ENCODE results near the gene PABPN1L. TPM values are rescaled to one million over a fixed set of nuclear protein-coding genes. Genes with fewer than 3 reads are reported as not detected.
"Not testable (repeated sequence)": the region's sequence is repeated elsewhere in the genome, so short reads cannot be mapped to it uniquely, and the experiment has no call there.

PABPN1L gene
- total RNA-seq, 1 donor from 2014 or later, result 0.67 TPM

GRCh38 chr16:88828711-88829110 lies 37.7 kb downstream of the PABPN1L start:
- ATAC-seq (ENCODE audit: low read depth), result no peak
- ChIA-PET POLR2A (no interaction called here), CTCF (no interaction called here)
- intact Hi-C loops (cut with micrococcal nuclease), result no loop called here
- TF ChIP-seq CTCF (IDR thresholded peaks at IDR 0.05), result no peak
- Mint-ChIP-seq H3K36me3 (ENCODE audit: low read depth) (peaks cover 22% of the 10 kb centered on the region), H3K27ac (no peak overlapping the region), H3K4me3 (no peak overlapping the region), H3K9me3 (no peaks in the 10 kb centered on the region), H3K4me1 (no peaks in the 10 kb centered on the region), H3K27me3 (no peaks in the 10 kb centered on the region)
- no peak for DNase-seq

GRCh38 chr16:88827727-88828126 lies 38.7 kb downstream of the PABPN1L start:
- no peak for TF ChIP-seq CTCF (IDR thresholded peaks at IDR 0.05)
- Mint-ChIP-seq H3K4me3 (no peak overlapping the region), H3K27me3 (no peaks in the 10 kb centered on the region), H3K36me3 (ENCODE audit: low read depth) (peaks cover 23% of the 10 kb centered on the region), H3K4me1 (no peaks in the 10 kb centered on the region), H3K9me3 (no peaks in the 10 kb centered on the region), H3K27ac (no peak overlapping the region)
- intact Hi-C loops (cut with micrococcal nuclease), result no loop called here
- CTCF ChIA-PET, result no interaction called here
- ATAC-seq (ENCODE audit: low read depth), result no peak
- POLR2A ChIA-PET, result no interaction called here
- no peak for DNase-seq

- DNase-seq (no peak), ATAC-seq (ENCODE audit: low read depth) (no peak)
- ChIA-PET POLR2A (interaction anchor here (0.6 kb wide), 1 partner anchor 164 kb away, joined by 3 read pairs; the partner anchor contains the start of gene MVD), CTCF (no interaction called here)
- Mint-ChIP-seq H3K27ac (no peak overlapping the region), H3K4me1 (no peaks in the 10 kb centered on the region), H3K36me3 (ENCODE audit: low read depth) (peaks cover 26% of the 10 kb centered on the region), H3K4me3 (no peak overlapping the region), H3K27me3 (no peaks in the 10 kb centered on the region), H3K9me3 (no peaks in the 10 kb centered on the region)
- intact Hi-C loops (cut with micrococcal nuclease), result no loop called here
- TF ChIP-seq CTCF (IDR thresholded peaks at IDR 0.05), result no peak
Observed at GRCh38 chr16:88826070-88826840, 40.2 kb downstream of the PABPN1L start.

GRCh38 chr16:88825146-88825545 lies 41.3 kb downstream of the PABPN1L start:
- ATAC-seq (ENCODE audit: low read depth), result no peak
- CTCF ChIA-PET, result no interaction called here
- H3K27ac Mint-ChIP-seq, result no peak overlapping the region
- no peak overlapping the region for H3K4me3 Mint-ChIP-seq
- no peak for DNase-seq
- peaks cover 21% of the 10 kb centered on the region for H3K36me3 Mint-ChIP-seq (ENCODE audit: low read depth)
- POLR2A ChIA-PET, result no interaction called here
- no peaks in the 10 kb centered on the region for H3K27me3 Mint-ChIP-seq
- no peak for TF ChIP-seq CTCF (IDR thresholded peaks at IDR 0.05)
- H3K9me3 Mint-ChIP-seq, result no peaks in the 10 kb centered on the region
- no peaks in the 10 kb centered on the region for H3K4me1 Mint-ChIP-seq
- intact Hi-C loops (cut with micrococcal nuclease), result no loop called here

GRCh38 chr16:88824256-88825077 lies 42.0 kb downstream of the PABPN1L start:
- Mint-ChIP-seq H3K9me3 (no peaks in the 10 kb centered on the region), H3K36me3 (ENCODE audit: low read depth) (peaks cover 18% of the 10 kb centered on the region), H3K27ac (no peak overlapping the region), H3K27me3 (no peaks in the 10 kb centered on the region), H3K4me1 (no peaks in the 10 kb centered on the region), H3K4me3 (no peak overlapping the region)
- CTCF ChIA-PET, result no interaction called here
- DNase-seq (no peak), ATAC-seq (ENCODE audit: low read depth) (no peak)
- intact Hi-C loops (cut with micrococcal nuclease), result no loop called here
- TF ChIP-seq CTCF (IDR thresholded peaks at IDR 0.05), result no peak
- POLR2A ChIA-PET, result no interaction called here

- DNase-seq; H3K4me1 Mint-ChIP-seq; H3K27ac Mint-ChIP-seq; CTCF ChIA-PET; POLR2A ChIA-PET; H3K9me3 Mint-ChIP-seq; ATAC-seq (ENCODE audit: low read depth); H3K27me3 Mint-ChIP-seq; H3K4me3 Mint-ChIP-seq; intact Hi-C loops (cut with micrococcal nuclease): not testable (repeated sequence)
- H3K36me3 Mint-ChIP-seq (ENCODE audit: low read depth), result peaks cover 16% of the 10 kb centered on the region
Observed at GRCh38 chr16:88823646-88824045, 42.8 kb downstream of the PABPN1L start.
